ENCODE data around the gene PHLDA1. TPM values are rescaled to one million over a fixed set of nuclear protein-coding genes. Genes with fewer than 3 reads are reported as not detected.

Gene PHLDA1
- total RNA-seq, 1 experiment from 2014 or later, result 181 TPM

DNA sequence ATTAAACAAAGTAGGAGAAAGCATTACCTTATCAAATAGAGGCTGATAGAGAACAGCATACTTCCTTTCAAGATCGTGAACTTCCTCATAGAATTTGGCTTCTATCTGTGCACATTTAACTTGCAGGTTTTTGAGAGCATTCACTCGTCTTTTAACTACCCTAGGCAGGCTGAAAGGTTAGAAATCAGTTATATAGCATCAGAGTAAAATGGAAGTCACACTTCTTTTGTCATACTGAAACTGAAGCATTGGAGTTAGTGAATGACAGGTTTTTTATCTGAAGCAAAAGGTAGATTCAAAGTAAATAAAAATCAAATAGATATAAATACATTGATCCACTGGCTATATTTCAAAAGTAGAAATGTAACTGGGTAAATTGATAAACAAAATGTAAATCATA lies 28.5 kb upstream of the PHLDA1 start:
- intact Hi-C loops (cut with micrococcal nuclease), result no loop called here
- ChIA-PET CTCF (no interaction called here), POLR2A (ENCODE audit: unreplicated experiment) (no interaction called here)
- 0 out of 2 replicates have a peak, but pooled peaks cover 19% of the 10 kb centered on the region for H4K20me1 ChIP-seq (ENCODE audit: low read length)
- no peak overlapping the region for H2AFZ ChIP-seq (ENCODE audit: low read length)
- peaks cover 82% of the 10 kb centered on the region for H3K36me3 ChIP-seq (ENCODE audit: low read depth, low read length)
- peaks cover 49% of the 10 kb centered on the region for H3K79me2 ChIP-seq (ENCODE audit: low read length)
- no peak overlapping the region for H3K4me3 ChIP-seq (ENCODE audit: low read length)
- DNase-seq (no peak), ATAC-seq (no peak)
- no peak for TF ChIP-seq EZH2 (IDR thresholded peaks at IDR 0.05; ENCODE audit: low read length, unreplicated experiment)
- TF ChIP-seq, protein P1, sequence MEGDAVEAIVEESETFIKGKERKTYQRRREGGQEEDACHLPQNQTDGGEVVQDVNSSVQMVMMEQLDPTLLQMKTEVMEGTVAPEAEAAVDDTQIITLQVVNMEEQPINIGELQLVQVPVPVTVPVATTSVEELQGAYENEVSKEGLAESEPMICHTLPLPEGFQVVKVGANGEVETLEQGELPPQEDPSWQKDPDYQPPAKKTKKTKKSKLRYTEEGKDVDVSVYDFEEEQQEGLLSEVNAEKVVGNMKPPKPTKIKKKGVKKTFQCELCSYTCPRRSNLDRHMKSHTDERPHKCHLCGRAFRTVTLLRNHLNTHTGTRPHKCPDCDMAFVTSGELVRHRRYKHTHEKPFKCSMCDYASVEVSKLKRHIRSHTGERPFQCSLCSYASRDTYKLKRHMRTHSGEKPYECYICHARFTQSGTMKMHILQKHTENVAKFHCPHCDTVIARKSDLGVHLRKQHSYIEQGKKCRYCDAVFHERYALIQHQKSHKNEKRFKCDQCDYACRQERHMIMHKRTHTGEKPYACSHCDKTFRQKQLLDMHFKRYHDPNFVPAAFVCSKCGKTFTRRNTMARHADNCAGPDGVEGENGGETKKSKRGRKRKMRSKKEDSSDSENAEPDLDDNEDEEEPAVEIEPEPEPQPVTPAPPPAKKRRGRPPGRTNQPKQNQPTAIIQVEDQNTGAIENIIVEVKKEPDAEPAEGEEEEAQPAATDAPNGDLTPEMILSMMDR (conservative IDR thresholded peaks at IDR 0.05; ENCODE audit: low read depth, low read length), result no peak
- no peak for TF ChIP-seq EZH2phosphoT487 (IDR thresholded peaks at IDR 0.05; ENCODE audit: borderline replicate concordance, low read length)
- no peaks in the 10 kb centered on the region for H3F3A ChIP-seq (ENCODE audit: low read length, unreplicated experiment)
- no peaks in the 10 kb centered on the region for H3K9me2 ChIP-seq (replicated peaks; ENCODE audit: low read length)
- no peak overlapping the region for H3K4me2 ChIP-seq (ENCODE audit: low read length)
- H3K4me1 ChIP-seq (ENCODE audit: insufficient read depth, low read length), result no peaks in the 10 kb centered on the region
- no peaks in the 10 kb centered on the region for H3K27me3 ChIP-seq (ENCODE audit: low read length)
- BruUV-seq (replicated peaks), result no TSS peak
- no peak overlapping the region for H3K9ac ChIP-seq (ENCODE audit: low read length)
- H3K27ac ChIP-seq (ENCODE audit: low read length), result no peak overlapping the region
- peaks cover 4% of the 10 kb centered on the region for H3K9me3 ChIP-seq (ENCODE audit: low read length)

DNA sequence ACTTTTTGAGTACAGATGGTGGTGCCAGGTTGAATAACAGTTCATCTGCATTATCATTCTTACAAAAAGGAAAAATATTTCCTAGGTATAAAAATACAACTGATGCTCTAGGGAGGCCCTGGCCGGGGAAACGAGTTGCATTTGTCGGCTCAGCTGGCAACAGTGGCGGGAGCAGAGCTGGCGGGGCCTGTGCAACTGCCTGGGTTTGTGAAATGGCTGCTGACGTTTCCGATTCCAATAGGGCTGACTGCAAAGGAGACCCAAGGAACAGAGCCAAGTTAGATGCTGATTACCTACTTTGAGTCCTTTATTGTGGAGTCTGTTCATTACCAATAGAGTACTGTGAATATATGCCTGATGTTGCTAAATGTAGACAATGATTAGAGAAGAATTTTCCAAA lies 25.8 kb upstream of the PHLDA1 start:
- H3K36me3 ChIP-seq (ENCODE audit: low read depth, low read length), result peaks cover 88% of the 10 kb centered on the region
- POLR2A ChIA-PET (ENCODE audit: unreplicated experiment), result no interaction called here
- no peak overlapping the region for H3K9ac ChIP-seq (ENCODE audit: low read length)
- DNase-seq, result no peak
- ATAC-seq, result no peak
- CTCF ChIA-PET, result no interaction called here
- H3K4me3 ChIP-seq (ENCODE audit: low read length), result no peak overlapping the region
- no peaks in the 10 kb centered on the region for H3K9me2 ChIP-seq (replicated peaks; ENCODE audit: low read length)
- peaks cover 5% of the 10 kb centered on the region for H3F3A ChIP-seq (ENCODE audit: low read length, unreplicated experiment)
- H3K4me1 ChIP-seq (ENCODE audit: insufficient read depth, low read length), result no peaks in the 10 kb centered on the region
- peaks cover 21% of the 10 kb centered on the region for H3K79me2 ChIP-seq (ENCODE audit: low read length)
- no peaks in the 10 kb centered on the region for H3K9me3 ChIP-seq (ENCODE audit: low read length)
- H3K27ac ChIP-seq (ENCODE audit: low read length), result no peak overlapping the region
- no peak overlapping the region for H2AFZ ChIP-seq (ENCODE audit: low read length)
- TF ChIP-seq EZH2 (IDR thresholded peaks at IDR 0.05; ENCODE audit: low read length, unreplicated experiment), result no peak
- TF ChIP-seq, protein P1 (conservative IDR thresholded peaks at IDR 0.05; ENCODE audit: low read depth, low read length), result no peak
- TF ChIP-seq EZH2phosphoT487 (IDR thresholded peaks at IDR 0.05; ENCODE audit: borderline replicate concordance, low read length), result no peak
- no TSS peak for BruUV-seq (replicated peaks)
- H3K27me3 ChIP-seq (ENCODE audit: low read length), result no peaks in the 10 kb centered on the region
- no peak overlapping the region for H3K4me2 ChIP-seq (ENCODE audit: low read length)
- H4K20me1 ChIP-seq (ENCODE audit: low read length), result 0 out of 2 replicates have a peak, but pooled peaks cover 4% of the 10 kb centered on the region
- intact Hi-C loops (cut with micrococcal nuclease), result loop anchor here (10.0 kb wide), 1 partner anchor 177 kb away; no protein-coding TSS in a partner anchor

DNA sequence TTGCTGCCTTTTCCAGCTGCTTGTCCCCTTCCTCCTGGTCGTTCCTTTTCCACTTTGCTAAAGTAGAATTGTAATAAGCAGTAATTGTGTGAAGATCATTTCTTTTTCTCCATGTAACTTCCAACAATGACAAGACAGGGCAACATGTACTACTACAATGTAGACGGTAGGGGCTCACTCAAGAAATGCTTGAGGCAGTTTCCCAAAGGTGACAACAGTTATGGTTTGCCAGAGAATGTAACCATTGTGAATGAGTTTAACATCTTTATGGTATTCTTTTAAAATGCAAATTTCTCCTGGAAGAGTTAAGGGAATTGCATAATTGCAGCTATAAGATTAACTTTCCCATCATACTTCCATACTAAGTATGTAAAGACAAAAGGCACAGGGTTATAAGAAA lies 23.8 kb upstream of the PHLDA1 start:
- intact Hi-C loops (cut with micrococcal nuclease), result loop anchor here (10.0 kb wide), 1 partner anchor 179 kb away; no protein-coding TSS in a partner anchor
- Histone ChIP-seq H3K4me2 (ENCODE audit: low read length) (no peak overlapping the region), H3F3A (ENCODE audit: low read length, unreplicated experiment) (peaks cover 12% of the 10 kb centered on the region), H3K9ac (ENCODE audit: low read length) (no peak overlapping the region), H3K4me3 (ENCODE audit: low read length) (no peak overlapping the region), H4K20me1 (ENCODE audit: low read length) (no peaks in the 10 kb centered on the region), H3K79me2 (ENCODE audit: low read length) (peaks cover 1% of the 10 kb centered on the region; the same call in 1 of the 2 replicates), H3K4me1 (ENCODE audit: insufficient read depth, low read length) (no peaks in the 10 kb centered on the region), H3K27ac (ENCODE audit: low read length) (no peak overlapping the region), H3K9me3 (ENCODE audit: low read length) (no peaks in the 10 kb centered on the region), H3K36me3 (ENCODE audit: low read depth, low read length) (peaks cover 87% of the 10 kb centered on the region), H3K9me2 (replicated peaks; ENCODE audit: low read length) (no peaks in the 10 kb centered on the region), H3K27me3 (ENCODE audit: low read length) (no peaks in the 10 kb centered on the region), H2AFZ (ENCODE audit: low read length) (no peak overlapping the region)
- no peak for ATAC-seq
- TF ChIP-seq EZH2phosphoT487 (IDR thresholded peaks at IDR 0.05; ENCODE audit: borderline replicate concordance, low read length) (no peak), EZH2 (IDR thresholded peaks at IDR 0.05; ENCODE audit: low read length, unreplicated experiment) (no peak)
- TF ChIP-seq, protein P1 (conservative IDR thresholded peaks at IDR 0.05; ENCODE audit: low read depth, low read length), result no peak
- CTCF ChIA-PET, result no interaction called here
- BruUV-seq (replicated peaks), result no TSS peak
- POLR2A ChIA-PET (ENCODE audit: unreplicated experiment), result no interaction called here
- no peak for DNase-seq

Data from PC-3 (cell line).